ENCODE measurements around the gene PCDHA12. TPM values are rescaled to one million over a fixed set of nuclear protein-coding genes. Genes with fewer than 3 reads are reported as not detected.

The PCDHA12 gene
- total RNA-seq, 1 donor from 2014 or later = 16.0 TPM

DNA sequence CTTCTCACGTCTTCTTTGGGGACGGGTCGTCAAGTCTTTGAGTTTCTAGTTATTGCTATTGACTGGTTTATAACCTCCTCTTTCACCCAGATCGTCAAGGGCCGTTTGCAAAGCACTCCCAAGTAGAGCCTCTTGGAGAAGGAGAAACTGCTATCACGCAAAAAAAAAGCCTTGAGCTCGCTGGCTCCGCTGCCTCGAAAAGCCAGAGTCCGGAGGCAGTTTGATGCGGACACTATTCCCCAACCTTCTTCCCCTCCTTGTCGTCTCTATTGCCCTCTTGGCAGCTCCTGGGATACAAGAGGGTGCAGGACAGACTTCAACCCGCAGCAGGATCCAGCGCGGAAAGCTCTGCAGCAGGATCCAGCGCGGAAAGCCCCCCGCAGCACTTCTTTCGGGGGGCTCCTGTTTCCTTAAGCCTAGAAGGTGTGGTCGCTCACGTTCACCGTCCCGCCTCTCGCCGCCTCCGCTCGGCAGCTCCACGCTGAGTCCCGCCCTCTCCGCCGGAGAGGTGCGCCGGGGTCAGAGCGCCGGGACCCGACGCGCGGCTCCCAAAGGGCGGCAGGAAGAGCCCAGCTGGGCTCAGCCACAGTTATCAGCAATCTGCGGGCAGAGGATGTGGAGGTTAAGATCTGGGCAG is 50.8 kb downstream of the PCDHA12 start, which contains the start of gene PCDHAC1:
PCDHAC1 (plus strand) TSS at position 494 of the 637 bp plus-strand sequence. CDS start 594 bp downstream, outside the sequence.
- no peaks in the 10 kb centered on the region for H4K20me1 ChIP-seq (ENCODE audit: insufficient read depth, low read length)
- peaks cover 13% of the 10 kb centered on the region for H3K27me3 ChIP-seq (ENCODE audit: insufficient read depth, low read length)
- peak within 1 kb of the TSS; percentile 37 for H3K4me3 ChIP-seq (ENCODE audit: insufficient read depth, low read depth, low read length)
- H3K9ac ChIP-seq (ENCODE audit: low read length) = no peak within 1 kb of the TSS
- peak within 1 kb of the TSS; percentile 78 for H2AFZ ChIP-seq (ENCODE audit: low read depth, low read length)
- peak within 1 kb of the TSS; percentile 80 for H3K4me2 ChIP-seq (ENCODE audit: low read length)
- no peak for TF ChIP-seq CTCF (IDR thresholded peaks at IDR 0.05; ENCODE audit: insufficient read depth, low read depth, low read length)
- no peak for TF ChIP-seq EZH2 (IDR thresholded peaks at IDR 0.05; ENCODE audit: insufficient read depth, low read length)
- Mint-ChIP-seq H3K4me3 (ENCODE audit: unreplicated experiment) (peak within 1 kb of the TSS; percentile 88), H3K36me3 (ENCODE audit: low read depth, unreplicated experiment) (no peaks in the 10 kb centered on the region), H3K4me1 (ENCODE audit: low read depth, unreplicated experiment) (peaks cover 2% of the 10 kb centered on the region), H3K9me3 (ENCODE audit: unreplicated experiment) (no peaks in the 10 kb centered on the region), H3K27ac (ENCODE audit: unreplicated experiment) (peak within 1 kb of the TSS; percentile 72), H3K27me3 (ENCODE audit: low read depth, unreplicated experiment) (no peaks in the 10 kb centered on the region)
- H3K9me3 ChIP-seq (ENCODE audit: insufficient read depth, low read depth, low read length) = peaks cover 11% of the 10 kb centered on the region
- no peaks in the 10 kb centered on the region for H3K36me3 ChIP-seq (ENCODE audit: insufficient read depth, low read length)
- no peaks in the 10 kb centered on the region for H3K79me2 ChIP-seq (ENCODE audit: insufficient read depth, low read length)
- DNase-seq (ENCODE audit: low read depth) (no peak), FAIRE-seq (no peak)
- H3K4me1 ChIP-seq (ENCODE audit: insufficient read depth, low read length) = peaks cover 3% of the 10 kb centered on the region
- H3K27ac ChIP-seq (ENCODE audit: low read depth, low read length) = no peak within 1 kb of the TSS

- DNase-seq (ENCODE audit: low read depth) (peak; percentile 5), FAIRE-seq (no peak)
- Histone ChIP-seq H3K9ac (ENCODE audit: low read length) (no peak overlapping the region), H3K4me1 (ENCODE audit: insufficient read depth, low read length) (peaks cover 3% of the 10 kb centered on the region), H2AFZ (ENCODE audit: low read depth, low read length) (peak overlapping the region; percentile 78), H3K4me3 (ENCODE audit: insufficient read depth, low read depth, low read length) (peak overlapping the region; percentile 37), H3K4me2 (ENCODE audit: low read length) (peak overlapping the region; percentile 80), H3K79me2 (ENCODE audit: insufficient read depth, low read length) (no peaks in the 10 kb centered on the region), H4K20me1 (ENCODE audit: insufficient read depth, low read length) (no peaks in the 10 kb centered on the region), H3K27ac (ENCODE audit: low read depth, low read length) (no peak overlapping the region), H3K36me3 (ENCODE audit: insufficient read depth, low read length) (no peaks in the 10 kb centered on the region), H3K9me3 (ENCODE audit: insufficient read depth, low read depth, low read length) (peaks cover 11% of the 10 kb centered on the region), H3K27me3 (ENCODE audit: insufficient read depth, low read length) (peaks cover 13% of the 10 kb centered on the region)
- H3K4me3 Mint-ChIP-seq (ENCODE audit: unreplicated experiment) = peak overlapping the region; percentile 88
- H3K36me3 Mint-ChIP-seq (ENCODE audit: low read depth, unreplicated experiment) = no peaks in the 10 kb centered on the region
- TF ChIP-seq CTCF (IDR thresholded peaks at IDR 0.05; ENCODE audit: insufficient read depth, low read depth, low read length) (peak; percentile 5), EZH2 (IDR thresholded peaks at IDR 0.05; ENCODE audit: insufficient read depth, low read length) (no peak)
- H3K9me3 Mint-ChIP-seq (ENCODE audit: unreplicated experiment) = no peaks in the 10 kb centered on the region
- peaks cover 2% of the 10 kb centered on the region for H3K4me1 Mint-ChIP-seq (ENCODE audit: low read depth, unreplicated experiment)
- no peaks in the 10 kb centered on the region for H3K27me3 Mint-ChIP-seq (ENCODE audit: low read depth, unreplicated experiment)
- peak overlapping the region; percentile 72 for H3K27ac Mint-ChIP-seq (ENCODE audit: unreplicated experiment)
Observed at GRCh38 chr5:140926443-140927227, 51.5 kb downstream of the PCDHA12 start.
